Spleen (tissue), 11 donors: ENCODE results near the gene TEX26. TPM values are rescaled to one million over a fixed set of nuclear protein-coding genes. Genes with fewer than 3 reads are reported as not detected.

Source experiments
- DNase-seq: peaks from one replicate; pipeline ENCODE4 v3.0.0-alpha.2; 2020
- H3K27ac ChIP-seq, 8 donors: fragments of 200-600 bp; sonication (generic) in 7 of 8; 1 replicate in 4 of 8; 2 replicates in 4 of 8; pipeline versions ENCODE4 v1.5.0 to v1.8.0; 2016 to 2021; ENCODE audit warnings: inconsistent platforms in 4 of 8, mild to moderate bottlenecking in 4 of 8, moderate library complexity in 1 of 8
- H3K27me3 ChIP-seq, 7 donors: fragments of 200-600 bp; sonication (generic) in 6 of 7; replicated peaks in 1 of 7; 1 replicate in 4 of 7; 2 replicates in 3 of 7; pipeline versions ENCODE4 v1.5.0 to v1.8.0; 2016 to 2021; ENCODE audit warnings: inconsistent platforms in 3 of 7, mild to moderate bottlenecking in 1 of 7
- H3K36me3 ChIP-seq, 6 donors: fragments of 200-600 bp; sonication (generic) in 5 of 6; 1 replicate in 4 of 6; 2 replicates in 2 of 6; pipeline versions ENCODE4 v1.5.0 to v1.8.0; 2016 to 2021; ENCODE audit warnings: inconsistent platforms in 2 of 6
- H3K4me1 ChIP-seq, 6 donors: fragments of 200-600 bp; sonication (generic) in 5 of 6; 1 replicate in 3 of 6; 2 replicates in 3 of 6; pipeline versions ENCODE4 v1.5.0 to v1.8.0; 2016 to 2021; ENCODE audit warnings: inconsistent platforms in 3 of 6
- H3K4me3 ChIP-seq, 8 donors: fragments of 200-600 bp; sonication (generic) in 7 of 8; 1 replicate in 4 of 8; 2 replicates in 4 of 8; pipeline versions ENCODE4 v1.5.0 to v1.8.0; 2016 to 2021; ENCODE audit warnings: inconsistent platforms in 4 of 8, mild to moderate bottlenecking in 4 of 8, moderate library complexity in 2 of 8
- H3K9me3 ChIP-seq, 8 donors: fragments of 200-600 bp; sonication (generic) in 7 of 8; 1 replicate in 4 of 8; 2 replicates in 4 of 8; pipeline versions ENCODE4 v1.5.0 to v1.8.0; 2016 to 2021; ENCODE audit warnings: inconsistent platforms in 4 of 8
- CTCF ChIP-seq, 11 experiments: fragments of 200-600 bp in 7 of 11; fragments of 450-650 bp in 4 of 11; sonication (generic) in 4 of 11; IDR thresholded peaks in 8 of 11; conservative IDR thresholded peaks in 3 of 11; 1 replicate in 7 of 11; 2 replicates in 4 of 11; pipeline versions ENCODE4 v1.4.0 to v1.8.0; 2016 to 2021; ENCODE audit warnings: antibody characterized with exemption in 11 of 11, inconsistent platforms in 4 of 11, mild to moderate bottlenecking in 1 of 11
- POLR2A ChIP-seq, 3 donors: fragments of 450-650 bp; IDR thresholded peaks; one replicate each; pipeline ENCODE4 v1.5.1; 2017; ENCODE audit warnings: antibody characterized with exemption in 3 of 3, mild to moderate bottlenecking in 1 of 3
- POLR2AphosphoS5 ChIP-seq, 3 donors: sonication (generic); formaldehyde crosslinking; IDR thresholded peaks; one replicate each; pipeline ENCODE4 v1.5.1; 2017; ENCODE audit warnings: antibody characterized with exemption in 3 of 3
- WGBS, 5 donors: extraction: QIAGEN DNeasy Blood & Tissue Kit in 3 of 5; methylation state at CpG; one replicate each; pipeline versions ENCODE4 v1.1.5 to v1.1.7; 2013 to 2018; 5-methylcytosine and 5-hydroxymethylcytosine counted together
- intact Hi-C: fragments of 100-400 bp; cut with DNase I; formaldehyde crosslinking; loops from one replicate; pipeline ENCODE4 v1.15.0; 2023; ENCODE audit warnings: low total_unique reads
- polyA plus RNA-seq, 3 donors: library from polyadenylated mRNA; stranded (reverse); fragments of 200-250 nt; gene quantifications; one replicate each; pipeline ENCODE4 v1.2.1, GENCODE V29; 2013
- total RNA-seq, 7 donors: library from RNA; depleted of rRNA in 3 of 7; stranded (reverse); fragments of >200 nt in 3 of 7; fragmentation: NEBNext Ultra II Directional in 4 of 7; extraction: Animal tissue kit (Norgen Biotek cat#: 25700) in 4 of 7; gene quantifications; one replicate each; pipeline versions ENCODE4 v1.1.0 to v1.2.1, GENCODE V29; 2016 to 2021
- donor health status: healthy with polysubstance abuse.
- donor health status: DM: no; HTN: no; CAD: no; lungs with moderate emphysema.
- donor health status: DM: no; HTN: no; CAD: no.
- donor health status: Bipolar disorder and iron deficiency.
- donor health status: healthy.
- donor health status: DM: no; HTN: no; CAD: no.
- donor health status: DM: yes; HTN: yes; CAD: no.

Gene TEX26
- total and polyA plus RNA-seq, 10 donors, result not detected

GRCh38 chr13:30908416-30908980 is 24.0 kb upstream of the TEX26 start:
- Histone ChIP-seq H3K27ac (no peak overlapping the region), H3K36me3 (no peaks in the 10 kb centered on the region), H3K4me1 (peaks cover 0 to 27% (median 16%) of the 10 kb centered on the region in 6 donors), H3K4me3 (no peak overlapping the region), H3K9me3 (no peaks in the 10 kb centered on the region), H3K27me3 (peaks cover 0 to 57% (median 23%) of the 10 kb centered on the region in 7 donors)
- intact Hi-C loops, result no loop called here
- TF ChIP-seq CTCF (IDR thresholded peaks at IDR 0.05 in 8 of 11, conservative IDR thresholded peaks at IDR 0.05 in 3 of 11) (no peak), POLR2A (IDR thresholded peaks at IDR 0.05) (no peak), POLR2AphosphoS5 (IDR thresholded peaks at IDR 0.05) (no peak)
- DNase-seq, result no peak
- 10 to 27% (median 20%) methylated on average over 5 of the region's 5 CpGs for WGBS, 5 donors

- TF ChIP-seq POLR2AphosphoS5 (IDR thresholded peaks at IDR 0.05) (no peak), POLR2A (IDR thresholded peaks at IDR 0.05) (no peak), CTCF (IDR thresholded peaks at IDR 0.05 in 8 of 11, conservative IDR thresholded peaks at IDR 0.05 in 3 of 11) (no peak)
- DNase-seq, result no peak
- H3K27ac ChIP-seq, result no peak overlapping the region
- no peak overlapping the region for H3K4me3 ChIP-seq
- H3K9me3 ChIP-seq, result no peaks in the 10 kb centered on the region
- 86 to 95% (median 91%) methylated on average over 3 of the region's 3 CpGs for WGBS, 5 donors
- intact Hi-C loops, result no loop called here
- peaks cover 0 to 27% (median 15%) of the 10 kb centered on the region in 6 donors for H3K4me1 ChIP-seq
- peaks cover 0 to 50% (median 14%) of the 10 kb centered on the region in 7 donors for H3K27me3 ChIP-seq
- H3K36me3 ChIP-seq, result no peaks in the 10 kb centered on the region
Measured at GRCh38 chr13:30910676-30911075, 21.8 kb upstream of the TEX26 start.

DNA sequence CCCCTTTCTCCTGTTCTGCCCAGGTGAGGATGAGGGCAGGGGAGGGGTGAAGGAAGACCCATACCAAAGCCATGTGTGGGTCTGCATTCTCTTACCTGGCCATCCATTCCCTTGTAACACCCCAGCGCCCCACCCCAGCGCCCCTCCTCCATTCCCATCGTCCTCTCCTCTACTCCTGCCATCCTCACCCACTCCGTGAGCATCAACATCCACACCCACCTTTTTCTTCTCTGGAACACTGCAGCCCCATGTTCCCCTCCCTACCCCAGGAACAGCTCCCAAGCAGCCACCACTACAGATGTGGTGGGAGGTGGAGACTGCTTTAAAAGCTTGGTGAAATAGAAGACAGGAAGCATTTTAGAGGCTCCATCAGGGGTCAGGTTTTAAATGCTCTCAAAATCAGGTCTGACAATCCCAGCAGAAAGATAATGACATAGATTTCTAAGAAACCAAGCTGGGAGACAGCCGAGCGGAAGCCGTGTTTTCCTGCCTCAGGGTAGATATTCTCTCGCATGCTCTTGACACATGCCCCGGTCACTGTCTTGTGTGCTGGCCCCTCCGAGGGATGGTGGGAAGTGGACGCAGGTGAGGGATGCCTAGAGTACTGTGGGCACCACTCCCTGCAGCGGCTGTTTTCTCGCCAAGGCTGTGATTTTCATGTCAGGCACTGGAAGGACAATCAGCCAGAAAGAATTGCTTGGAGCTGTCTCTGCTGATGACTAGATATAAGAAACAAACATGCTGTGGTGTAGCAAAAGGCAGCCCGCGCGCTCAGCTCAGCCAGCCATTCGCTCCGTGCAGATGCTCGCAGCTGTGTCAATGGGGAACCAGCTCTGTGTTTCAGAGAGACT is 16.5 kb upstream of the TEX26 start:
- no peak for DNase-seq
- Histone ChIP-seq H3K27ac (no peak overlapping the region), H3K4me3 (no peak overlapping the region), H3K9me3 (no peaks in the 10 kb centered on the region), H3K36me3 (no peaks in the 10 kb centered on the region), H3K27me3 (peaks cover 0 to 47% (median 0%) of the 10 kb centered on the region in 7 donors), H3K4me1 (peaks cover 0 to 4% (median 0%) of the 10 kb centered on the region in 6 donors)
- intact Hi-C loops, result no loop called here
- no peak for TF ChIP-seq POLR2A (IDR thresholded peaks at IDR 0.05)
- TF ChIP-seq CTCF (IDR thresholded peaks at IDR 0.05 in 8 of 11, conservative IDR thresholded peaks at IDR 0.05 in 3 of 11), result no peak
- 71 to 78% (median 75%) methylated on average over 18 to 19 of the region's 19 CpGs for WGBS, 5 donors

GRCh38 chr13:30916991-30917390 is 15.5 kb upstream of the TEX26 start:
- no peak overlapping the region for H3K4me3 ChIP-seq
- H3K9me3 ChIP-seq, result no peaks in the 10 kb centered on the region
- no peak for TF ChIP-seq POLR2AphosphoS5 (IDR thresholded peaks at IDR 0.05)
- H3K4me1 ChIP-seq, result peaks cover 0 to 4% (median 0%) of the 10 kb centered on the region in 6 donors
- H3K27ac ChIP-seq, result no peak overlapping the region
- 74 to 88% (median 83%) methylated on average over 6 of the region's 6 CpGs for WGBS, 5 donors
- intact Hi-C loops, result no loop called here
- no peaks in the 10 kb centered on the region for H3K36me3 ChIP-seq
- DNase-seq, result no peak
- peaks cover 0 to 37% (median 0%) of the 10 kb centered on the region in 7 donors for H3K27me3 ChIP-seq
